Gastrocnemius medialis (tissue), 4 donors: ENCODE results near the gene SH3TC1. TPM values are rescaled to one million over a fixed set of nuclear protein-coding genes. Genes with fewer than 3 reads are reported as not detected.

Experiments used
- ATAC-seq, 2 donors: fragments of 150-250 bp; one replicate each; pipeline ENCODE4 v1.9.1; 2016
- DNase-seq, 2 donors: peaks; one replicate each; pipeline ENCODE4 v3.0.0-alpha.2; 2019
- H3K27ac ChIP-seq, 4 donors: fragments of 200-600 bp; sonication (generic); 1 replicate in 1 of 4; 2 replicates in 3 of 4; pipeline ENCODE4 v1.5.1; 2016 to 2018; ENCODE audit warnings: mild to moderate bottlenecking in 2 of 4, moderate library complexity in 1 of 4
- H3K27me3 ChIP-seq, 3 donors: fragments of 200-600 bp; sonication (generic) in 2 of 3; 1 replicate in 1 of 3; 2 replicates in 2 of 3; pipeline versions ENCODE4 v1.5.1 to v1.6.0; 2016 to 2019; ENCODE audit warnings: mild to moderate bottlenecking in 1 of 3, moderate library complexity in 1 of 3
- H3K36me3 ChIP-seq, 2 donors: fragments of 200-600 bp; sonication (generic) in 1 of 2; one replicate each; pipeline ENCODE4 v1.5.1; 2017 to 2018
- H3K4me1 ChIP-seq, 2 donors: fragments of 200-600 bp; sonication (generic) in 1 of 2; one replicate each; pipeline ENCODE4 v1.5.1; 2016 to 2017; ENCODE audit warnings: mild to moderate bottlenecking in 2 of 2
- H3K4me3 ChIP-seq, 4 donors: fragments of 200-600 bp; sonication (generic) in 3 of 4; 1 replicate in 1 of 4; 2 replicates in 3 of 4; pipeline ENCODE4 v1.5.1; 2016 to 2019; ENCODE audit warnings: mild to moderate bottlenecking in 2 of 4
- H3K9me3 ChIP-seq, 3 donors: fragments of 200-600 bp; sonication (generic) in 2 of 3; 1 replicate in 1 of 3; 2 replicates in 2 of 3; pipeline ENCODE4 v1.5.1; 2016 to 2019
- POLR2A ChIP-seq, 2 donors: fragments of 450-650 bp; IDR thresholded peaks; one replicate each; pipeline ENCODE4 v1.6.1; 2017; ENCODE audit warnings: antibody characterized with exemption in 2 of 2, mild to moderate bottlenecking in 2 of 2, moderate library complexity in 2 of 2
- in situ Hi-C, 4 donors: fragments of 200-750 bp; cut with MboI; loops; one replicate each; pipeline versions ENCODE4 v1.15.0 to v1.8.0; 2017; ENCODE audit warnings: low sequenced_read_pairs in 4 of 4
- intact Hi-C: fragments of 100-400 bp; cut with DNase I; formaldehyde crosslinking; loops from one replicate; pipeline ENCODE4 v1.15.1; 2023; ENCODE audit warnings: low total_unique reads
- total RNA-seq, 4 donors: library from RNA; depleted of rRNA; stranded (reverse); fragments of >200 nt; gene quantifications; one replicate each; pipeline versions ENCODE4 v1.1.0 to v1.2.3, GENCODE V29; 2016
- TF ChIP-seq, protein P1 (sequence below), 5 experiments: fragments of 450-650 bp in 3 of 5; fragments of 200-600 bp in 2 of 5; sonication (generic) in 2 of 5; IDR thresholded peaks in 4 of 5; conservative IDR thresholded peaks in 1 of 5; 1 replicate in 4 of 5; 2 replicates in 1 of 5; pipeline ENCODE4 v1.5.1; 2016 to 2019; ENCODE audit warnings: antibody characterized with exemption in 5 of 5, mild to moderate bottlenecking in 3 of 5, moderate library complexity in 3 of 5

The SH3TC1 gene
- total RNA-seq, 4 donors from 2014 or later: 2.9 to 8.5 (median 5.8) TPM

DNA sequence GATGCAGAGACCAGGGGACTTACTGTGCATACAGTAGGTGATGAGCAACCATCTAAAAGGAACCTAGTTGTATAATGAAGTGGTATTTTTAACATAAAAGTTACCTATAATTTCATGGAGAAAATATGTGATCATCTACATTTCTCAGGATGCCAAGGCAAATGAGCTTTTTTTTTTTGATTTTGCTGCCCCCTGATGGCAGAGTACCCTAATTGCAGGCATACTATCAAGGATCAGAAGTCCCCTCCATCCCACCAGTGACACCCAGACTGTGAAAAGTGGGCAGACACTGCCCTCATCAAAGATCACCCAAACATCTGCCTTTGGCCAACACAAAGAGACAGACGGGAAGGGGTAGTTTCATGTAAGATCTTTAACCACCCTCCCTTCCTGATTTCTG, 30.9 kb upstream of the SH3TC1 start:
- ATAC-seq (no peak), DNase-seq (no peak)
- Histone ChIP-seq H3K27ac (peak overlapping the region; percentile 86 to 99 (median 97)), H3K4me1 (peaks cover 47 to 50% of the 10 kb centered on the region in 2 donors), H3K9me3 (no peaks in the 10 kb centered on the region), H3K36me3 (no peaks in the 10 kb centered on the region), H3K4me3 (no peak overlapping the region), H3K27me3 (no peaks in the 10 kb centered on the region)
- in situ Hi-C loops (loop anchor here (5.0 to 10.0 kb wide), 2 partner anchors 63 to 66 kb away; no protein-coding TSS in a partner anchor), intact Hi-C loops (loop anchor here (1.0 kb wide), 1 partner anchor 20 kb away; no protein-coding TSS in a partner anchor)
- TF ChIP-seq, protein P1, sequence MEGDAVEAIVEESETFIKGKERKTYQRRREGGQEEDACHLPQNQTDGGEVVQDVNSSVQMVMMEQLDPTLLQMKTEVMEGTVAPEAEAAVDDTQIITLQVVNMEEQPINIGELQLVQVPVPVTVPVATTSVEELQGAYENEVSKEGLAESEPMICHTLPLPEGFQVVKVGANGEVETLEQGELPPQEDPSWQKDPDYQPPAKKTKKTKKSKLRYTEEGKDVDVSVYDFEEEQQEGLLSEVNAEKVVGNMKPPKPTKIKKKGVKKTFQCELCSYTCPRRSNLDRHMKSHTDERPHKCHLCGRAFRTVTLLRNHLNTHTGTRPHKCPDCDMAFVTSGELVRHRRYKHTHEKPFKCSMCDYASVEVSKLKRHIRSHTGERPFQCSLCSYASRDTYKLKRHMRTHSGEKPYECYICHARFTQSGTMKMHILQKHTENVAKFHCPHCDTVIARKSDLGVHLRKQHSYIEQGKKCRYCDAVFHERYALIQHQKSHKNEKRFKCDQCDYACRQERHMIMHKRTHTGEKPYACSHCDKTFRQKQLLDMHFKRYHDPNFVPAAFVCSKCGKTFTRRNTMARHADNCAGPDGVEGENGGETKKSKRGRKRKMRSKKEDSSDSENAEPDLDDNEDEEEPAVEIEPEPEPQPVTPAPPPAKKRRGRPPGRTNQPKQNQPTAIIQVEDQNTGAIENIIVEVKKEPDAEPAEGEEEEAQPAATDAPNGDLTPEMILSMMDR (IDR thresholded peaks at IDR 0.05 in 4 of 5, conservative IDR thresholded peaks at IDR 0.05 in 1 of 5): peak in 3 of 5 experiments; percentile 47 to 79 (median 79)
- no peak for TF ChIP-seq POLR2A (IDR thresholded peaks at IDR 0.05)

DNA sequence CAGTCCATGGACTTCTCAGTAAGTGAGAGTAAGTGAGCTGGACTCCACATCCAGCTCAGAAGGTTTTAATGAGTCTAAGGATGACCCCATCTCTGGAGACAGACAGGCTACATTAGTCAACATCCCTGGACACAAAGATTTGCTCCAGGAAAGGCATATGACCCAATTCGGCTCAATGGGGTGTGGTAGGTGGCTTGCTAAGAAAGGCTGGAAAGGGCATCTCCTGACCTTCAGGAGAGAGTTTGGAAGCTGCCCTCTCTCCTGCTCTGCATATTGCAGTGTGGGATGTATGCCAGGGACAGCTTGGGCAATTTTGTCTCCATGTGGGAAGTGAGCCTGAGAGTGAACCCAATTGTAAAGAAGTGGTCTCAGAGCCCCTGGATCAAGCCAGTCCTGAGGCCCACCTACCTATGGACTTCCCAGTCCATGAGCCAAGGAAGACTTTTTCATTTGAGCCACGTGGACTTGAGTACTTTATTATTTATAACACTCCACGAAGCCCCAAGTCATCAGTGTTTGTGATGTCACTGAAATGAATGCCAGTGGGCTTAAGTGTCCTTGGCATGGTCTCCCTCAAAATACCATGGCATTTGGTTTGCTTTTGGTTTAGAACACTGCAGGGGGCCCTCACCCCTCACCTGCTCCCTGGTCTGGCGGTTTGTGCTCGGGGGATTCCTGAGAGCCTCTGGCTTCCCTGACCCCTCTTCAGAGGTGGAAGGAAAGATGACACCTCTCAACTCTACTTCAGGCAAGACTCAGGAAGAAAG, 30.1 kb upstream of the SH3TC1 start:
- no peak overlapping the region for H3K4me3 ChIP-seq
- intact Hi-C loops (loop anchor here (1.0 kb wide), 2 partner anchors 19 to 68 kb away; no protein-coding TSS in a partner anchor), in situ Hi-C loops (loop anchor here (5.0 to 10.0 kb wide), 2 partner anchors 64 to 67 kb away; no protein-coding TSS in a partner anchor)
- peak; percentile 22 to 62 for TF ChIP-seq POLR2A (IDR thresholded peaks at IDR 0.05)
- TF ChIP-seq, protein P1 (IDR thresholded peaks at IDR 0.05 in 4 of 5, conservative IDR thresholded peaks at IDR 0.05 in 1 of 5): no peak
- peak overlapping the region; percentile 86 to 99 (median 97) for H3K27ac ChIP-seq
- ATAC-seq (peak; percentile 61 to 65), DNase-seq (peak; percentile 59 to 89)
- no peaks in the 10 kb centered on the region for H3K36me3 ChIP-seq
- no peaks in the 10 kb centered on the region for H3K27me3 ChIP-seq
- no peaks in the 10 kb centered on the region for H3K9me3 ChIP-seq
- H3K4me1 ChIP-seq: peaks cover 40 to 42% of the 10 kb centered on the region in 2 donors

DNA sequence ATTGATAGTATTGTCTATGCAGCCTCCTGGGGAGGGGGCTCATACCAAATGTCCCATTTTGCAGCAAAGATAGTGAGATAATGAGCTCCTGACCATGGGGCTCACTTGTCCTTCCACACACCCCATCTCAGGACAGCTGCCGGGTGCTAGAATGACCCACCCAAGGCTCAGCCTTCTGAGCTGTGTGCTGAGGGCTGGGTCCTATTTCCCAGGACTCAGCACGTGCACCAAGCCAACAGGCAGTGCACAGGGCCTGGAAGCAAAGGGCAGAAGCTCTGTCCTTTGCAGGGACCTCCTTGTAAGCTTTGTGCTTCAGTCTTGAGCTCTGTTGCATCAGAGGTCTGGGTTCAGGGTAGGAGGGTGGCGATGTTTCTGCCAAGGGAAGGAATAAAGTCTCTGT, 29.3 kb upstream of the SH3TC1 start:
- H3K4me3 ChIP-seq: no peak overlapping the region
- DNase-seq (peak in 1 of 2 donors; percentile 60), ATAC-seq (no peak)
- TF ChIP-seq POLR2A (IDR thresholded peaks at IDR 0.05): peak in 1 of 2 donors; percentile 7
- TF ChIP-seq, protein P1 (IDR thresholded peaks at IDR 0.05 in 4 of 5, conservative IDR thresholded peaks at IDR 0.05 in 1 of 5): no peak
- H3K27ac ChIP-seq: peak overlapping the region; percentile 86 to 99 (median 97)
- in situ Hi-C loops: loop anchor here (5.0 to 10.0 kb wide), 2 partner anchors 65 to 67 kb away; no protein-coding TSS in a partner anchor
- H3K36me3 ChIP-seq: no peaks in the 10 kb centered on the region
- H3K9me3 ChIP-seq: no peaks in the 10 kb centered on the region
- intact Hi-C loops: loop anchor here (1.0 kb wide), 1 partner anchor 68 kb away; no protein-coding TSS in a partner anchor
- H3K4me1 ChIP-seq: peaks cover 36% of the 10 kb centered on the region in 2 donors
- no peaks in the 10 kb centered on the region for H3K27me3 ChIP-seq

DNA sequence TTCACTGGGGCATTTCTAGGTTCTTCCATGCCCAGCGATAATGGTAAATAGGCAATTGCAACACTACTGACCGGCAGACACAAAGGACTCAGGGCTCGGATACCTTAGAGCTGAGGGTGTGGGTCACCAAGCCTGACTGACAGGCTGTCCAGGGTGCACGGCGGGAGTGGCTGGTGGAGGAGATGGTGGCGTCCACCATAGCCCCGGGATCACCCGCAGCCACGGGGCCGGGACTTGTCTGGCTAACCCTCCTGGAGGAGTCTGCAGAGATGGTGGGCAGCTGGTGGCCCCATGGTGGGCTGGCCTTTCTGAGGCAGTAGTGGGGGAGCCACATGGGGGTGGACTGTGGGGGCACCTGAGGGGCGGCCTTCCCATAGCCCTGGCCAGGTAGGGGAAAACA, 28.7 kb upstream of the SH3TC1 start:
- DNase-seq: peak in 1 of 2 donors; percentile 32
- intact Hi-C loops: no loop called here
- peak overlapping the region in 3 of 4 donors; percentile 97 to 99 (median 97) for H3K27ac ChIP-seq
- in situ Hi-C loops: no loop called here
- peaks cover 30 to 31% of the 10 kb centered on the region in 2 donors for H3K4me1 ChIP-seq
- ATAC-seq: no peak
- H3K27me3 ChIP-seq: no peaks in the 10 kb centered on the region
- H3K9me3 ChIP-seq: no peaks in the 10 kb centered on the region
- no peak overlapping the region for H3K4me3 ChIP-seq
- TF ChIP-seq, protein P1 (IDR thresholded peaks at IDR 0.05 in 4 of 5, conservative IDR thresholded peaks at IDR 0.05 in 1 of 5): no peak
- no peak for TF ChIP-seq POLR2A (IDR thresholded peaks at IDR 0.05)
- no peaks in the 10 kb centered on the region for H3K36me3 ChIP-seq
